Heart left ventricle (tissue), 16 donors: ENCODE results near the gene GNAQ. TPM values are rescaled to one million over a fixed set of nuclear protein-coding genes. Genes with fewer than 3 reads are reported as not detected.
A peak's percentile ranks its signal among the peaks of the same experiment; 100 is the strongest.
"Not testable (repeated sequence)": the region's sequence is repeated elsewhere in the genome, so short reads cannot be mapped to it uniquely, and the experiment has no call there.

Experiments
- ATAC-seq, 4 donors: fragments of 200-7000 bp; cut with Tn5 transposase; one replicate each; pipeline ENCODE4 v1.9.1; 2020 to 2022; ENCODE audit warnings: moderate library complexity in 4 of 4, mild to moderate bottlenecking in 3 of 4, moderate number of reproducible peaks in 1 of 4
- DNase-seq, 5 donors: peaks; one replicate each; pipeline ENCODE4 v3.0.0-alpha.2; 2020
- H3K27ac ChIP-seq, 12 donors: fragments of 200-600 bp; sonication (generic) in 4 of 12; one replicate each; pipeline versions ENCODE4 v1.5.0 to v1.8.0; 2016 to 2022; ENCODE audit warnings: mild to moderate bottlenecking in 2 of 12
- H3K27me3 ChIP-seq, 9 donors: fragments of 200-600 bp; sonication (generic) in 2 of 9; one replicate each; pipeline versions ENCODE4 v1.5.1 to v1.8.0; 2016 to 2022; ENCODE audit warnings: mild to moderate bottlenecking in 3 of 9
- H3K36me3 ChIP-seq, 9 donors: fragments of 200-600 bp; sonication (generic) in 2 of 9; one replicate each; pipeline versions ENCODE4 v1.5.0 to v1.8.0; 2018 to 2022; ENCODE audit warnings: mild to moderate bottlenecking in 2 of 9
- H3K4me1 ChIP-seq, 12 donors: fragments of 200-600 bp; sonication (generic) in 4 of 12; one replicate each; pipeline versions ENCODE4 v1.5.0 to v1.8.0; 2016 to 2022; ENCODE audit warnings: mild to moderate bottlenecking in 3 of 12
- H3K4me3 ChIP-seq, 12 donors: fragments of 200-600 bp; sonication (generic) in 4 of 12; one replicate each; pipeline versions ENCODE4 v1.5.0 to v1.8.0; 2017 to 2022; ENCODE audit warnings: mild to moderate bottlenecking in 9 of 12, moderate library complexity in 4 of 12
- H3K9me3 ChIP-seq, 12 donors: fragments of 200-600 bp; sonication (generic) in 4 of 12; one replicate each; pipeline versions ENCODE4 v1.5.0 to v1.8.0; 2016 to 2022; ENCODE audit warnings: mild to moderate bottlenecking in 1 of 12
- CTCF ChIP-seq, 12 donors: fragments of 200-600 bp; sonication (generic) in 4 of 12; IDR thresholded peaks; one replicate each; pipeline versions ENCODE4 v1.5.0 to v1.8.0; 2018 to 2022; ENCODE audit warnings: antibody characterized with exemption in 12 of 12, mild to moderate bottlenecking in 5 of 12
- POLR2A ChIP-seq, 2 donors: fragments of 450-650 bp; IDR thresholded peaks; one replicate each; pipeline ENCODE4 v1.6.1; 2017; ENCODE audit warnings: antibody characterized with exemption in 2 of 2, mild to moderate bottlenecking in 2 of 2, moderate library complexity in 2 of 2
- WGBS, 4 donors: extraction: QIAGEN DNeasy Blood & Tissue Kit in 2 of 4; methylation state at CpG; one replicate each; pipeline versions ENCODE4 v1.1.5 to v1.1.7; 2013 to 2018; 5-methylcytosine and 5-hydroxymethylcytosine counted together
- intact Hi-C, 10 donors: fragments of 100-400 bp; cut with DNase I; formaldehyde crosslinking; loops; one replicate each; pipeline versions ENCODE4 v1.11.1 to v1.14.2; 2022
- polyA plus RNA-seq, 2 donors: library from polyadenylated mRNA; stranded (reverse); fragments of 200-250 nt; gene quantifications; one replicate each; pipeline ENCODE4 v1.2.3, GENCODE V29; 2013
- total RNA-seq, 9 donors: library from RNA; depleted of rRNA in 2 of 9; stranded (reverse); fragments of >200 nt in 2 of 9; fragmentation: NEBNext Ultra II Directional in 3 of 9; extraction: Animal tissue kit (Norgen Biotek cat#: 25700) in 3 of 9; gene quantifications; one replicate each; pipeline versions ENCODE4 v1.1.0 to v1.2.4, GENCODE V29; 2016 to 2023
- donor health status: ischemic (EF 13 %, LVEDD 7.1; RV severe dilation, severe dysfunction).
- donor health status: healthy with polysubstance abuse.
- donor health status: DM: no; HTN: yes; CAD: no.
- donor health status: DM: no; HTN: no; CAD: no.
- donor health status: ischemic (EF 25% LVEDD 6.9; RV normal size, moderate dysfunction).
- donor health status: ischemic (EF 25% LVEDD 5.7; RV mildly dilated, moderate dysfunction).
- donor health status: healthy.
- donor health status: DM: yes; HTN: yes; CAD: no.
- donor health status: ischemic (EF 35%, LVEDD 5.7; RV mildly dilated, moderate dysfunction).
- donor health status: nonischemic (EF 11% LVEDD 7.7; RV severe dilation, severe dysfunction).
- donor health status: DM: yes; HTN: yes; CAD: no.
- donor health status: PGD.
- donor health status: ischemic (EF 29% LVEDD 5.4; RV normal size, mild dysfunction).
- donor health status: nonischemic (EF 23%, LVEDD 6.1; RV moderate dilation, normal function).

The GNAQ gene
- total and polyA plus RNA-seq, 11 donors, result 4.8 to 34.1 (median 11.3) TPM

- H3K27ac ChIP-seq, result peak overlapping the region in 1 of 12 donors; percentile 20
- peaks cover 0 to 9% (median 0%) of the 10 kb centered on the region in 12 donors for H3K9me3 ChIP-seq
Measured at GRCh38 chr9:77865385-77866047, 166.1 kb downstream of the GNAQ start.

GRCh38 chr9:77864211-77864889 lies 167.3 kb downstream of the GNAQ start:
- DNase-seq (no peak), ATAC-seq (peak in 2 of 4 donors; percentile 59 to 75)
- H3K4me3 ChIP-seq, result no peak overlapping the region
- WGBS, 4 donors, result 80 to 89% (median 83%) methylated on average over 5 of the region's 5 CpGs
- TF ChIP-seq POLR2A (IDR thresholded peaks at IDR 0.05) (no peak), CTCF (IDR thresholded peaks at IDR 0.05) (peak in 1 of 12 donors; percentile 10)
- intact Hi-C loops, result no loop called here
- H3K27me3 ChIP-seq, result no peaks in the 10 kb centered on the region
- H3K9me3 ChIP-seq, result peaks cover 0 to 9% (median 0%) of the 10 kb centered on the region in 12 donors
- peaks cover 0 to 5% (median 0%) of the 10 kb centered on the region in 9 donors for H3K36me3 ChIP-seq
- H3K27ac ChIP-seq, result no peak overlapping the region
- H3K4me1 ChIP-seq, result peaks cover 0 to 18% (median 0%) of the 10 kb centered on the region in 12 donors

More at GRCh38 chr9:77865385-77866047, 166.1 kb downstream of the GNAQ start:
- TF ChIP-seq POLR2A (IDR thresholded peaks at IDR 0.05) (no peak), CTCF (IDR thresholded peaks at IDR 0.05) (no peak)
- ATAC-seq, result no peak
- DNase-seq, result no peak
- Histone ChIP-seq H3K4me1 (peaks cover 0 to 18% (median 0%) of the 10 kb centered on the region in 12 donors), H3K36me3 (peaks cover 0 to 5% (median 0%) of the 10 kb centered on the region in 9 donors), H3K27me3 (no peaks in the 10 kb centered on the region), H3K4me3 (no peak overlapping the region)
- intact Hi-C loops, result no loop called here
- 91 to 95% (median 93%) methylated on average over 4 of the region's 4 CpGs for WGBS, 4 donors

- H3K9me3 ChIP-seq, H3K27me3 ChIP-seq, H3K36me3 ChIP-seq, DNase-seq, H3K27ac ChIP-seq, ATAC-seq, intact Hi-C loops, H3K4me3 ChIP-seq: not testable (repeated sequence)
- peaks cover 0 to 18% (median 0%) of the 10 kb centered on the region in 12 donors for H3K4me1 ChIP-seq
- WGBS, 4 donors, result 95 to 97% (median 97%) methylated on average over 5 of the region's 5 CpGs
Measured at GRCh38 chr9:77863638-77864037, 168.0 kb downstream of the GNAQ start.

- WGBS, 4 donors, result 93 to 96% (median 95%) methylated on average over 3 of the region's 3 CpGs
Measured at GRCh38 chr9:77860953-77861352, 170.7 kb downstream of the GNAQ start.

More at GRCh38 chr9:77860953-77861352, 170.7 kb downstream of the GNAQ start:
- H3K9me3 ChIP-seq, ATAC-seq, H3K36me3 ChIP-seq, H3K27me3 ChIP-seq, H3K27ac ChIP-seq, DNase-seq, H3K4me3 ChIP-seq, intact Hi-C loops: not testable (repeated sequence)
- H3K4me1 ChIP-seq, result peaks cover 0 to 18% (median 0%) of the 10 kb centered on the region in 12 donors
